Fibroblast of lung (primary cell): Measurements from ENCODE around the gene DDX51. TPM values are rescaled to one million over a fixed set of nuclear protein-coding genes. Genes with fewer than 3 reads are reported as not detected.
A peak's percentile ranks its signal among the peaks of the same experiment; 100 is the strongest.

ENCODE experiments used
- DNase-seq, 2 donors: peaks; one replicate each; pipeline versions ENCODE4 v3.0.0 to v3.0.0-alpha.2; 2010; ENCODE audit warnings: low read depth in 2 of 2
- H2AFZ ChIP-seq: 2 replicates; pipeline ENCODE4 v1.5.1; 2012; ENCODE audit warnings: low read length, control low read depth, inconsistent platforms
- H3K27ac ChIP-seq: 2 replicates; pipeline ENCODE4 v1.5.1; 2011; ENCODE audit warnings: low read length, control low read depth; ENCODE audit not compliant: insufficient read depth
- H3K27me3 ChIP-seq: 2 replicates; pipeline ENCODE4 v1.5.1; 2011; ENCODE audit warnings: mild to moderate bottlenecking, low read length; ENCODE audit not compliant: control insufficient read depth, insufficient read depth
- H3K36me3 ChIP-seq: 2 replicates; pipeline ENCODE4 v1.5.1; 2011; ENCODE audit warnings: low read length; ENCODE audit not compliant: control insufficient read depth, insufficient read depth
- H3K4me1 ChIP-seq: 2 replicates; pipeline ENCODE4 v1.5.1; 2011; ENCODE audit warnings: low read length; ENCODE audit not compliant: control insufficient read depth, insufficient read depth; ENCODE audit errors: extremely low read depth
- H3K4me2 ChIP-seq: 2 replicates; pipeline ENCODE4 v1.5.1; 2011; ENCODE audit warnings: low read length, control low read depth; ENCODE audit not compliant: insufficient read depth; ENCODE audit errors: extremely low read depth
- H3K4me3 ChIP-seq, 4 experiments: fragments of 200-600 bp in 1 of 4; sonication (generic) in 1 of 4; replicated peaks in 1 of 4; 2 replicates each; pipeline ENCODE4 v1.5.1; 2011 to 2016; ENCODE audit warnings: low read length in 4 of 4, low read depth in 3 of 4, mild to moderate bottlenecking in 3 of 4, control low read depth in 2 of 4, inconsistent platforms in 1 of 4, mixed read lengths in 1 of 4; ENCODE audit not compliant: insufficient read depth in 1 of 4; ENCODE audit errors: control extremely low read depth in 1 of 4
- H3K79me2 ChIP-seq: 2 replicates; pipeline ENCODE4 v1.5.1; 2012; ENCODE audit warnings: mild to moderate bottlenecking, low read length, inconsistent platforms; ENCODE audit not compliant: control insufficient read depth, insufficient read depth
- H3K9ac ChIP-seq: 2 replicates; pipeline ENCODE4 v1.5.1; 2011; ENCODE audit warnings: mild to moderate bottlenecking, low read length, control low read depth; ENCODE audit not compliant: insufficient read depth
- H3K9me3 ChIP-seq: 2 replicates; pipeline ENCODE4 v1.5.1; 2012; ENCODE audit warnings: low read depth, low read length; ENCODE audit not compliant: control insufficient read depth, insufficient read depth
- H4K20me1 ChIP-seq: 2 replicates; pipeline ENCODE4 v1.5.1; 2011; ENCODE audit warnings: low read length; ENCODE audit not compliant: control insufficient read depth, insufficient read depth; ENCODE audit errors: extremely low read depth
- CTCF ChIP-seq, 2 donors: IDR thresholded peaks in 1 of 2; conservative IDR thresholded peaks in 1 of 2; 1 replicate in 1 of 2; 2 replicates in 1 of 2; pipeline ENCODE4 v1.5.1; 2011 to 2012; ENCODE audit warnings: low read length in 2 of 2, control low read depth in 1 of 2, inconsistent platforms in 1 of 2, low read depth in 1 of 2, mild to moderate bottlenecking in 1 of 2
- EZH2 ChIP-seq: IDR thresholded peaks from 2 replicates; pipeline ENCODE4 v1.5.1; 2012; ENCODE audit warnings: low read length, control low read depth, mild to moderate bottlenecking; ENCODE audit errors: missing control alignments
- polyA plus RNA-seq, 2 donors: library from polyadenylated mRNA; depleted of rRNA in 1 of 2; stranded (reverse) in 1 of 2; unstranded in 1 of 2; fragments of >200 nt; gene quantifications; 2 replicates each; pipeline ENCODE4 v1.2.1, GENCODE V29; 2011 to 2012; ENCODE audit warnings: missing spikeins in 1 of 2
- total RNA-seq: library from RNA; depleted of rRNA; stranded (reverse); fragments of >200 nt; gene quantifications from 2 replicates; pipeline ENCODE4 v1.2.1, GENCODE V29; 2014

The DDX51 gene
- total and polyA plus RNA-seq, 2 donors (not counting 1 experiment from before 2014, with no cell fraction given), result 3.7 to 7.4 TPM

- H3K4me2 ChIP-seq, result no peak overlapping the region
- H3K4me3 ChIP-seq, result no peak overlapping the region
Observed at GRCh38 chr12:132170094-132170636, 26.0 kb upstream of the DDX51 start.

GRCh38 chr12:132169376-132169775 is 25.3 kb upstream of the DDX51 start:
- Histone ChIP-seq H3K9me3 (no peaks in the 10 kb centered on the region), H3K9ac (no peak overlapping the region), H3K27ac (no peak overlapping the region), H3K36me3 (no peaks in the 10 kb centered on the region), H2AFZ (no peak overlapping the region), H3K4me2 (no peak overlapping the region), H3K27me3 (peaks cover 6% of the 10 kb centered on the region), H3K4me1 (no peaks in the 10 kb centered on the region), H3K4me3 (no peak overlapping the region), H4K20me1 (no peaks in the 10 kb centered on the region), H3K79me2 (no peaks in the 10 kb centered on the region)
- no peak for DNase-seq
- TF ChIP-seq CTCF (conservative IDR thresholded peaks at IDR 0.05 in 1 of 2, IDR thresholded peaks at IDR 0.05 in 1 of 2; ENCODE audit: low read depth in 1 of 2, low read length in 2 of 2), result no peak
- TF ChIP-seq EZH2, result no peak

More at GRCh38 chr12:132170094-132170636, 26.0 kb upstream of the DDX51 start:
- DNase-seq, result peak; percentile 79 to 95
- no peak overlapping the region for H2AFZ ChIP-seq
- no peak overlapping the region for H3K9ac ChIP-seq
- no peaks in the 10 kb centered on the region for H4K20me1 ChIP-seq
- H3K9me3 ChIP-seq, result no peaks in the 10 kb centered on the region
- no peaks in the 10 kb centered on the region for H3K36me3 ChIP-seq
- TF ChIP-seq EZH2 (no peak), CTCF (conservative IDR thresholded peaks at IDR 0.05 in 1 of 2, IDR thresholded peaks at IDR 0.05 in 1 of 2; ENCODE audit: low read depth in 1 of 2, low read length in 2 of 2) (no peak)
- no peaks in the 10 kb centered on the region for H3K79me2 ChIP-seq
- peaks cover 6% of the 10 kb centered on the region for H3K27me3 ChIP-seq
- H3K4me1 ChIP-seq, result no peaks in the 10 kb centered on the region
- H3K27ac ChIP-seq, result no peak overlapping the region

DNA sequence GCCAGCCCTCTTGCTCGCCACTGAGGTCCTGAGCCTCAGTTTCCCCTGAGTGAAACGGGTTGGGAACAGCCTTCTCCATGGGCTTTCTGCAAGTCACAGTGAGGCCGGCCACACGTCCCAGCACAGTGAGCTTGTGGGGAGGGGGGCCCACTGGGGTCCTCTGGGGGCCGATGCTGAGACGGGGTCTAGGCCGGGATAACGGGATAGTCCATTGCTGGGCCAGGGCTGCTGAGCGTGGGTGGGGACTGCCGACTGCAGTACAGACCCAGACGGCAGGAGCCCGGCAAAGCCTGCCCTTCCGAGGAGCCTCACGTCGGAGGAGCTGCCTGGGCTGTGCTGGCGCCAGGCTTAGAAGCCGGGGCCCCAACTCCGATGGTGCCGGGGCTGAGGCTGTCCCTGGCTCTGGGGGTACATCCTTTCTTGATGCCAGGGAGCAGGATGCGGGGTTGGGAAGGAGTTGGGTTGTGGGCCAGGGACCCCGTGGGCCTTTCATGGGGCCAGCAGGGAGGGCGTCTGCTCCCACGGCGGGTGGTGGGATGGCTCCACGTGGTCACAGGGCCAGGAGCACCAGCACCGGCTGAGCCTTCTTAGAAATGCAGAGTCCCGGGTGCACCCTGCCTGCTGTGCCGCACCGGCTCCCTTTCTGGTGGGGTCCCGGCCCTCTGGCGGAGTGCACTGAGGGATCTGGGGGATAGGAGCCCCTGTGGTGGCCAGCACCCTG is 24.4 kb upstream of the DDX51 start:
- no peak for DNase-seq
- Histone ChIP-seq H4K20me1 (no peaks in the 10 kb centered on the region), H3K27ac (no peak overlapping the region), H3K4me3 (no peak overlapping the region), H3K36me3 (no peaks in the 10 kb centered on the region), H3K9ac (no peak overlapping the region), H3K4me1 (no peaks in the 10 kb centered on the region), H2AFZ (no peak overlapping the region), H3K79me2 (no peaks in the 10 kb centered on the region), H3K4me2 (no peak overlapping the region), H3K9me3 (no peaks in the 10 kb centered on the region), H3K27me3 (peaks cover 6% of the 10 kb centered on the region)
- TF ChIP-seq CTCF (conservative IDR thresholded peaks at IDR 0.05 in 1 of 2, IDR thresholded peaks at IDR 0.05 in 1 of 2; ENCODE audit: low read depth in 1 of 2, low read length in 2 of 2) (no peak), EZH2 (no peak)
